Osteoblast (primary cell): ENCODE measurements around the gene PLXNA4. TPM values are rescaled to one million over a fixed set of nuclear protein-coding genes. Genes with fewer than 3 reads are reported as not detected.

Source experiments
- DNase-seq: peaks from one replicate; pipeline ENCODE4 v3.0.0; 2011; ENCODE audit warnings: low spot score, mixed read lengths; ENCODE audit not compliant: insufficient read length; ENCODE audit errors: missing footprints
- H2AFZ ChIP-seq: 2 replicates; pipeline ENCODE4 v1.6.0; 2011; ENCODE audit warnings: mild to moderate bottlenecking, low read length
- H3K27ac ChIP-seq: 2 replicates; pipeline ENCODE4 v1.5.1; 2011; ENCODE audit warnings: mild to moderate bottlenecking, low read depth, low read length, moderate library complexity
- H3K27me3 ChIP-seq: 2 replicates; pipeline ENCODE4 v1.6.0; 2012; ENCODE audit warnings: mild to moderate bottlenecking, control low read depth, inconsistent platforms, low read length, moderate library complexity; ENCODE audit not compliant: insufficient read depth
- H3K36me3 ChIP-seq: 2 replicates; pipeline ENCODE4 v1.5.1; 2011; ENCODE audit warnings: mild to moderate bottlenecking, low read length, control low read depth, moderate library complexity; ENCODE audit not compliant: insufficient read depth
- H3K4me1 ChIP-seq: 2 replicates; pipeline ENCODE4 v1.5.1; 2011; ENCODE audit warnings: mild to moderate bottlenecking, low read length, control low read depth, moderate library complexity; ENCODE audit not compliant: insufficient read depth
- H3K4me2 ChIP-seq: 2 replicates; pipeline ENCODE4 v1.6.0; 2011; ENCODE audit warnings: mild to moderate bottlenecking, low read length; ENCODE audit not compliant: insufficient read depth
- H3K4me3 ChIP-seq: fragments of 200-600 bp; sonication (generic); 3 replicates; pipeline ENCODE4 v1.5.1; 2012; ENCODE audit warnings: mild to moderate bottlenecking, low read length, inconsistent platforms; ENCODE audit not compliant: insufficient read depth
- H3K79me2 ChIP-seq: 2 replicates; pipeline ENCODE4 v1.6.0; 2012; ENCODE audit warnings: mild to moderate bottlenecking, low read length, control low read depth, inconsistent platforms; ENCODE audit not compliant: insufficient read depth
- H3K9me3 ChIP-seq: 2 replicates; pipeline ENCODE4 v1.5.1; 2011; ENCODE audit warnings: low read depth, low read length, control low read depth
- H4K20me1 ChIP-seq: 2 replicates; pipeline ENCODE4 v1.6.0; 2012; ENCODE audit warnings: mild to moderate bottlenecking, low read length, control low read depth; ENCODE audit not compliant: insufficient read depth
- CTCF ChIP-seq: IDR thresholded peaks from 2 replicates; pipeline ENCODE4 v1.5.1; 2011; ENCODE audit warnings: mild to moderate bottlenecking, low read depth, low read length, moderate library complexity; ENCODE audit errors: extremely low read depth
- total RNA-seq: library from RNA; depleted of rRNA; stranded (reverse); fragments of >200 nt; gene quantifications from 2 replicates; pipeline ENCODE4 v1.2.3, GENCODE V29; 2012

PLXNA4 gene
- total RNA-seq, 1 donor, result 4.3 TPM

- H3K9me3 ChIP-seq, result no peaks in the 10 kb centered on the region
- H3K4me1 ChIP-seq, result no peaks in the 10 kb centered on the region
- no peak overlapping the region for H2AFZ ChIP-seq
- no peak overlapping the region for H3K4me2 ChIP-seq
- H3K36me3 ChIP-seq, result no peaks in the 10 kb centered on the region
- H4K20me1 ChIP-seq, result no peaks in the 10 kb centered on the region
- no peaks in the 10 kb centered on the region for H3K79me2 ChIP-seq
- H3K27me3 ChIP-seq, result peaks cover 24% of the 10 kb centered on the region
- no peak for TF ChIP-seq CTCF
- H3K27ac ChIP-seq, result no peak overlapping the region
- no peak overlapping the region for H3K4me3 ChIP-seq
- DNase-seq, result no peak
These were observed 478.6 kb downstream of the PLXNA4 start for GRCh38 chr7:132097550-132098134.

GRCh38 chr7:132095111-132095765 is 481.0 kb downstream of the PLXNA4 start:
- H3K4me2 ChIP-seq, result no peak overlapping the region
- H3K27ac ChIP-seq, result no peak overlapping the region
- H3K79me2 ChIP-seq, result no peaks in the 10 kb centered on the region
- H3K4me1 ChIP-seq, result no peaks in the 10 kb centered on the region
- no peaks in the 10 kb centered on the region for H3K36me3 ChIP-seq
- no peak for DNase-seq
- TF ChIP-seq CTCF, result no peak
- no peaks in the 10 kb centered on the region for H4K20me1 ChIP-seq
- no peak overlapping the region for H2AFZ ChIP-seq
- no peak overlapping the region for H3K4me3 ChIP-seq
- peaks cover 31% of the 10 kb centered on the region for H3K27me3 ChIP-seq
- no peaks in the 10 kb centered on the region for H3K9me3 ChIP-seq

- no peak overlapping the region for H3K4me3 ChIP-seq
- no peak for DNase-seq
- TF ChIP-seq CTCF, result no peak
- H3K9me3 ChIP-seq, result no peaks in the 10 kb centered on the region
- H3K4me2 ChIP-seq, result no peak overlapping the region
- no peak overlapping the region for H3K27ac ChIP-seq
- no peaks in the 10 kb centered on the region for H3K4me1 ChIP-seq
- H3K27me3 ChIP-seq, result peaks cover 29% of the 10 kb centered on the region
- H3K79me2 ChIP-seq, result no peaks in the 10 kb centered on the region
- H3K36me3 ChIP-seq, result no peaks in the 10 kb centered on the region
- H4K20me1 ChIP-seq, result no peaks in the 10 kb centered on the region
- no peak overlapping the region for H2AFZ ChIP-seq
These were observed 484.2 kb downstream of the PLXNA4 start for GRCh38 chr7:132092106-132092505.

- H3K4me2 ChIP-seq, result no peak overlapping the region
- peaks cover 25% of the 10 kb centered on the region for H3K27me3 ChIP-seq
- no peaks in the 10 kb centered on the region for H4K20me1 ChIP-seq
- H3K36me3 ChIP-seq, result no peaks in the 10 kb centered on the region
- H3K9me3 ChIP-seq, result no peaks in the 10 kb centered on the region
- H3K4me3 ChIP-seq, result no peak overlapping the region
- DNase-seq, result no peak
- H3K27ac ChIP-seq, result no peak overlapping the region
- H3K79me2 ChIP-seq, result no peaks in the 10 kb centered on the region
- no peaks in the 10 kb centered on the region for H3K4me1 ChIP-seq
- no peak for TF ChIP-seq CTCF
- H2AFZ ChIP-seq, result no peak overlapping the region
These were observed 484.6 kb downstream of the PLXNA4 start for GRCh38 chr7:132091706-132092105.
